GM21390 (cell line): ENCODE data around the gene PTCD1.
"Not testable (repeated sequence)": the region's sequence is repeated elsewhere in the genome, so short reads cannot be mapped to it uniquely, and the experiment has no call there.

Experiments used
- ATAC-seq: cut with Tn5 transposase; IDR thresholded peaks from one replicate; pipeline ENCODE4 v1.9.1; 2021; ENCODE audit not compliant: unreplicated experiment

The PTCD1 gene

GRCh38 chr7:99449326-99449725, 10.7 kb upstream of the PTCD1 start:
- ATAC-seq = no peak

DNA sequence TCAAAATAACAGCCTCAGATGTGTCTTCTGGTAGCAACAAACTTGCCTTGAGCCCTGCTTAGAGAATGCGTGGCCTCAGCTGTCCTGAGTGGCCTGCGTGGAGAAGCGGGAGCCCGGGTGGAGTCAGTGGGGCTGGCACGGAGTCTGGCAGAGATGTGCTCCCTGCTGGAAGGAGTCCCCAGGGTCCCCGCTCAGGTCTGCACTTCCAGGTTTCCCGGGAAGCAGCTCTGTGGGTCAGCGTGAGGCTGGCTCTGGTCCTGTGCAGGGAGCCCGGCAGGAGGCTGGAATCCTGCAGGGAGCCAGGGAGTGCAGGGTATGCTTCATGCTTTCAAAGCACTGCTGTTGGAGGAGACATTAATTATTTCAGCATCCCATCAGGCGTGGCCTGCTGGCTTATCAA, 10.3 kb upstream of the PTCD1 start:
- ATAC-seq = no peak

GRCh38 chr7:99447943-99448342, 9.3 kb upstream of the PTCD1 start:
- ATAC-seq = no peak

GRCh38 chr7:99446096-99446495, 7.5 kb upstream of the PTCD1 start:
- ATAC-seq = no peak

GRCh38 chr7:99440195-99440594, 1.6 kb upstream of the PTCD1 start:
- ATAC-seq = no peak

GRCh38 chr7:99437946-99438572, 539 bp downstream of the PTCD1 start:
- peak; percentile 7 for ATAC-seq

- ATAC-seq = no peak
These were observed 5.4 kb downstream of the PTCD1 start for GRCh38 chr7:99433158-99433557.

DNA sequence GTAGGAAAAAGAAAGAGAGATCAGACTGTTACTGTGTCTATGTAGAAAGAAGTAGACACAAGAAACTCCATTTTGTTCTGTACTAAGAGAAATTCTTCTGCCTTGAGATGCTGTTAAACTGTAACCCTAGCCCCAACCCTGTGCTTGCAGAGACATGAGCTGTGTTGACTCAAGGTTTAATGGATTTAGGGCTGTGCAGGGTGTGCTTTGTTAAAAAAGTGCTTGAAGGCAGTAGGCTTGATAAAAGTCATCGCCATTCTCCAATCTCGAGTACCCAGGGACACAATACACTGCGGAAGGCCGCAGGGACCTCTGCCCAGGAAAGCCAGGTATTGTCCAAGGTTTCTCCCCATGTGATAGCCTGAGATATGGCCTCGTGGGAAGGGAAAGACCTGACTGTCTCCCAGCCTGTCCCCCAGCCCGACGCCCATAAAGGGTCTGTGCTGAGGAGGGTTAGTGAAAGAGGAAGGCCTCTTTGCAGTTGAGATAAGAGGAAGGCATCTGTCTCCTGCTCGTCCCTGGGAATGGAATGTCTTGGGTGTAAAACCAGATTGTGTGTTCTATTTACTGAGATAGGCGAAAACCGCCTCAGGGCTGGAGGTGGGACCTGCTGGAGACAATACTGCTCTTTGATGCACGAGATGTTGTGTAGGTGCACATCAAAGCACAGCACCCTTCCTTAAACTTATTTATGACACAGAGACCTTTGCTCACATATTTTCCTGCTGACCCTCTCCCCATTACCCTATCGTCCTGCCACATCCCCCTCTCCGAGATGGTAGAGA, 6.7 kb downstream of the PTCD1 start:
- ATAC-seq = not testable (repeated sequence)

DNA sequence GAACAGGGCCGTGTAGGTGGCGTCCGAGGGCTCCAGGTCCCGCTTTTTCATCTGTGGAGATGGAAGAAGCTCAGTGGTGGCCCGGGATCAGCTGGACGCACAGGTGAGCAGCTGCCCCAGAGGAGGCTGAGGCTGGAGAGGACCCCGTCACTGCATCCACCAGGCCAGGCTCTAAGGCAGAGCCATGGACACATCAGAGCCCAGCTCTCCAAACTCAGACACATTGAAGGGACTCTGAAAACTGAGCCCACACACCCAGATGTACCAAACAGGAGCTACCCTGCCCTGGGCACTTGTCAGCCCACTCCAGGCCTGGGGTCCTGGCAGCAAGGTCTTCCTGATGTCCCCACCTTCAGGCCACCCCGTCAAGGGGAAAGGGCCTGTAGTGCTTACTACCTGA, 8.8 kb downstream of the PTCD1 start:
- no peak for ATAC-seq

DNA sequence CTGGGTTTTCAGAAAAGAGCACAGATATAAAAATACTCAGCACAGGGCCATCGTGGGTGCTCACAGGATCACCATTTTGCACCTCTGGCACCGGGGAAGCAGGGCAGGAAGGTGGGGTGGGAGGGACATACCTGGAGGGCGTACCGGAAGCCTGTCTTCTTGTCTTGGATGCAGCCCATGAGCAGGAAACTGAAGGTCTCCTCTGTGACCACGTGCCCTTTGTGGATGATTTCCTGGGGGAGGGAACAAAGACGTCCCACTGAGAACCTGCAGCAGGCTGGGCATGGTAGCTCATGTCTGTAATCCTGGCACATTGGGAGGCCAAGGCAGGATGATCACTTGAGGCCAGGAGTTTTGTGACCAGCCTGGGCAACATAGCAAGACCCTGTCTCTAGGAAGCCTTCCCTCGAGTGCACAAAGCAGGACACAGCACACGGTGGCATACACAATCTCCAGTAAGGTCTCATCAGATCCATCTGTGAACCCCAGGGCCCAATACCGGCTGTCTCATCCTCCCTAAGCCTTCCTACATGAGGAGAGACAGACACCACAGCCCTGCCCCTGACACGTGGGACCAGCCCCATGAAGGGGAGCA, 9.5 kb downstream of the PTCD1 start:
- ATAC-seq = no peak

DNA sequence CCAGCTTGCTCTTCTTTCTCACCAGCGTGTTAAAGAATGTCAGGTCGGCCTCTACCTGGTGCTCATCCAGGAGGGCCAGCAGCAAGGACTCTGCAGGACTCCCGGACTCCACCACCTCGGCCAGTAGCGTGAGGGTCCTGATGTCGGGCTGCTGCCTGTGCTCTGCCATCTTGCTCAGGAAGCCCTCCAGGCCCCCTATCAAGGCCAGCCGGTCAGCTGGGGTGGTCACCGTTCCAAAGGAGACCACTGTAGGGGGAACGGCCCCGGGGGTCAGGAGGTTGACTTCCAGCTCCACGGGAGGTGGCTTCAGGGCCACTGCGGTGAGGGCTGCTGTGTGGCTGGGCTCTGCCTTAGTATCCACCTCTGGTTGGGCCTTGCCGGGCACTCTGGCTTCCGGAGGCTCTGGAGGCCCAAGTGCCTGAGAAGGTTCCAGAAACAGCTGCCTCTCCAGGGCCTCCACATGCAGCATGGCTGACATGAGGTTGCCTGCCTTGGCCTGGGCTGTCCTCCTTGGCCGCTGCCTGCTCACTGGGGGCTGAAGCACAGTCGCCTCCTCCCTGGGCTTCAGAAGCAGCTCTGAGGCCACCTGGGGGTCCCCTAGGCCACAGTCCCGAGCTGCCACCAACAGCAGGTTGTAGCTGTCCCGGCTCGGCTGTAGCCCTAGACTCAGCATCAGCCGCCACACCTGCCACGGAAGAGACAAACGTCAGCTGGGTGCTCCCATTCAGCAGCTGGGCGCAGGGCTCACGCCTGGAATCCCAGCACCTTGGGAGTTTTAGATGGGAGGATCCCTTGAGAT, 13.5 kb downstream of the PTCD1 start:
- no peak for ATAC-seq

GRCh38 chr7:99422625-99423024, 16.0 kb downstream of the PTCD1 start:
- ATAC-seq = no peak

- ATAC-seq = no peak
These were observed 16.4 kb downstream of the PTCD1 start for GRCh38 chr7:99422186-99422585.

GRCh38 chr7:99420986-99421385, 17.6 kb downstream of the PTCD1 start:
- no peak for ATAC-seq

- no peak for ATAC-seq
These were observed 18.4 kb downstream of the PTCD1 start for GRCh38 chr7:99420213-99420612.

GRCh38 chr7:99419323-99420021, 19.1 kb downstream of the PTCD1 start:
- no peak for ATAC-seq

- no peak for ATAC-seq
These were observed 20.3 kb downstream of the PTCD1 start for GRCh38 chr7:99418260-99418659.

DNA sequence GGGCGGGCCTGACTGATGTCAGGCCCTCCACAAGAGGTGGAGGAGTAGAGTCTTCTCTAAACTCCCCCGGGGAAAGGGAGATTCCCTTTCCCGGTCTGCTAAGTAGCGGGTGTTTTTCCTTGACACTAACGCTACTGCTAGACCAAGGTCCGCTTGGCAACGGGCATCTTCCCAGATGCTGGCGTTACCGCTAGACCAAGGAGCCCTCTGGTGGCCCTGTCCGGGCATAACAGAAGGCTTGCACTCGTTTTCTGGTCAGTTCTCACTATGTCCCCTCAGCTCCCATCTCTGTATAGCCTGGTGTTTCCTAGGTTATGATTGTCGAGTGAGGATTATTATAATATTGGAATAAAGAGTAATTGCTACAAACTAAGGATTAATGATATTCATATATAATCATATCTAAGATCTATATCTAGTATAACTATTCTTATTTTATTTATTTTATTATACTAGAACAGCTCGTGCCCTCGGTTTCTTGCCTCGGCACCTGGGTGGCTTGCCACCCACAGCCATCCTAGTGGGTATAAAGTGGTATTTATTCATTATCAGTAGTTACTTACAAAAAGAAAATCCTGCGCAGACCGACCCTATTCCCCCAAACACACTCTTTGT, 23.0 kb downstream of the PTCD1 start:
- ATAC-seq = not testable (repeated sequence)

DNA sequence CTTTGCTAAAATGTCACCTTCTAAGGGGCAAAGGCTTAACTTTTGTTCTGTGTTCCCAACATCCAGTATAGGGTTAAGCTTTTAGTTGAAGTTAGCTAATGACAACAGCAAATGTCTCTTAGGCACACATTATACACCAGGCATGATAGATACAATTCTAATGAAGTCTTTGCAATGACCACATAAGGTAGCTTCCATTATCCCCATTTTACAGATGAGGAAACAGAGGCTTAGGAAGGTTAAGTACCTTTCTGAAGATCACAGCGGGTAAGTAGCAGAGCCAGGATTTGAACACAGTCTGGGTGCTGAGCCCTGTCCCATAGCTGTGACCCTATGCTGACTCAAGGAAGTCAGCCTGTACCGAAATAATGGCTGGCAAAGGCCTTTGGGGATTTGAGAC, 28.0 kb downstream of the PTCD1 start:
- no peak for ATAC-seq

DNA sequence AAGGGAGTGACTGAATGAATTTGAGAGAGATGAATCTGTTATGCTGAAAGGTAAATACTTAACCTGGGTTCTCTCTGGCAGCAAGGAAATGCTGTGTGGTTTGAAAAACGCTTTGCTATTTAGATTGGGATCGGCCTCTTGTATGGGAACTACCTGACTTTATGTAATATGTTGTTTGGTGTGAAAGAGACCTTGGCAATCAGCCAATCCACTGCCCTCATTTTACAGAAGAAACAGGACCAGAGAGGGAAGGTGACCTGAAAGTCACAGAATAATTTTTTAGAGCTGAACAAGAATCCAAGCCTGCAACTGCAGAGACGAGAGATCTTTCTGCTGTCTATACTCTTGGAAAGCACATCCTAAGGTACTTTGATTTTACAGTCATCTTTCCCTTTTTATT, 28.8 kb downstream of the PTCD1 start:
- ATAC-seq = no peak

GRCh38 chr7:99409192-99409572, 29.4 kb downstream of the PTCD1 start:
- peak; percentile 16 for ATAC-seq
